ENCODE data around the gene TP53INP2. TPM values are rescaled to one million over a fixed set of nuclear protein-coding genes. Genes with fewer than 3 reads are reported as not detected.
"Not testable (repeated sequence)": the region's sequence is repeated elsewhere in the genome, so short reads cannot be mapped to it uniquely, and the experiment has no call there.

Gene TP53INP2
- total RNA-seq, 1 donor from 2014 or later, result 14.5 TPM

DNA sequence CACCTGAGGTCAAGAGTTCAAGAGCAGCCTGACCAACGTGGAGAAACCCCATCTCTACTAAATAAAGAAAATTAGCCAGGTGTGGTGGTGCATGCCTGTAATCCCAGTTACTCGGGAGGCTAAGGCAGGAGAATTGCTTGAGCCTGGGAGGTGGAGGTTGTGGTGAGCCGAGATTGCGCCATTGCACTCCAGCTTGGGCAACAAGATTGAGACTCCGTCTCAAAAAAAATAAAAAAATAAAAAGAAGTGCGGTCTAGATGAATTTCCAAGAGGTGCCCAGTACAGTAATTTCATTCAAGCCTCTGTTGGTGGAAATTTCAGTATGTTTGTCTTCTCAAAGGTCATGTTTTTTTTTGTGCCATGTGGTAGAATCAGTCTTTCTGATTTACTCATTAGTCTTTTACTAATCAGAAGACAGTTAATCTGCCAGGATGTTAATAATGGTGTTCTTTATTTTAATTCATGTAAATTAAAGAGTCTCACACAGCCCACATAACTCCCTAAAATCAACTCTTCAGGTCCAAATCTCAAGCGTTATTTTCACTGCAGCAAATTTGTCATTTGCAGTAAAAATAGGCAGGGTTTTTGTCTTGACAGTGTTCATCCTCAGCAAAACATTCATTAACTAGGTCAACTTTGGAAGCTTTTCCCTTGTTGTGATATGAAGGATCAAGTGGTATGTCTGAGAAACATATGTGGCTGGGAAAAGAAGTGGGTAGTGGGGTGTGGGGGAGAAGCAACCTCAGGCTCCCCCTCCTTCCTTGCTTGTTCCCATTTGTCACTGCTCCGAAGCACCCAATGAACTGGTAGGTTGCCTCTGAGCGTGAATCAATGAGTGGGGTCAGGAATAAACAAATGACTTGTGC is 13.3 kb downstream of the TP53INP2 start:
- H3K4me3 ChIP-seq, result no peak overlapping the region
- H3K36me3 ChIP-seq, result peaks cover 4 to 23% of the 10 kb centered on the region in 2 donors
- H3K27ac ChIP-seq, result no peak overlapping the region
- intact Hi-C loops (cut with DNase I), result no loop called here
- TF ChIP-seq CTCF (IDR thresholded peaks at IDR 0.05) (no peak), POLR2A (IDR thresholded peaks at IDR 0.05) (no peak), POLR2AphosphoS5 (IDR thresholded peaks at IDR 0.05; ENCODE audit: insufficient read depth in 1 of 2, low read depth in 1 of 2) (no peak)
- no peak for DNase-seq (ENCODE audit: extremely low spot score in 2 of 2)
- no peaks in the 10 kb centered on the region for H3K4me1 ChIP-seq
- H3K27me3 ChIP-seq, result no peaks in the 10 kb centered on the region
- no peaks in the 10 kb centered on the region for H3K9me3 ChIP-seq

GRCh38 chr20:34719242-34720017 is 15.3 kb downstream of the TP53INP2 start:
- DNase-seq (ENCODE audit: extremely low spot score in 2 of 2); H3K27ac ChIP-seq; intact Hi-C loops (cut with DNase I); H3K9me3 ChIP-seq; H3K27me3 ChIP-seq; H3K4me3 ChIP-seq; H3K4me1 ChIP-seq: not testable (repeated sequence)
- peaks cover 4 to 24% of the 10 kb centered on the region in 2 donors for H3K36me3 ChIP-seq

- intact Hi-C loops (cut with DNase I), result no loop called here
- Histone ChIP-seq H3K27me3 (no peaks in the 10 kb centered on the region), H3K36me3 (peaks cover 2 to 28% of the 10 kb centered on the region in 2 donors), H3K4me3 (no peak overlapping the region), H3K4me1 (no peaks in the 10 kb centered on the region), H3K9me3 (no peaks in the 10 kb centered on the region), H3K27ac (no peak overlapping the region)
- DNase-seq (ENCODE audit: extremely low spot score in 2 of 2), result no peak
- TF ChIP-seq POLR2A (IDR thresholded peaks at IDR 0.05), result no peak
- no peak for TF ChIP-seq POLR2AphosphoS5 (IDR thresholded peaks at IDR 0.05; ENCODE audit: insufficient read depth in 1 of 2, low read depth in 1 of 2)
- no peak for TF ChIP-seq CTCF (IDR thresholded peaks at IDR 0.05)
Measured at GRCh38 chr20:34720266-34720665, 16.1 kb downstream of the TP53INP2 start.

- DNase-seq (ENCODE audit: extremely low spot score in 2 of 2); H3K27ac ChIP-seq; H3K4me1 ChIP-seq; H3K9me3 ChIP-seq; H3K27me3 ChIP-seq; H3K4me3 ChIP-seq; intact Hi-C loops (cut with DNase I): not testable (repeated sequence)
- H3K36me3 ChIP-seq, result peaks cover 0 to 38% of the 10 kb centered on the region in 2 donors
Measured at GRCh38 chr20:34722560-34722959, 18.4 kb downstream of the TP53INP2 start.

GRCh38 chr20:34724172-34724571 is 20.0 kb downstream of the TP53INP2 start:
- DNase-seq (ENCODE audit: extremely low spot score in 2 of 2), result no peak
- peaks cover 0 to 34% of the 10 kb centered on the region in 2 donors for H3K36me3 ChIP-seq
- H3K4me1 ChIP-seq, result no peaks in the 10 kb centered on the region
- TF ChIP-seq POLR2A (IDR thresholded peaks at IDR 0.05), result no peak
- no peak for TF ChIP-seq POLR2AphosphoS5 (IDR thresholded peaks at IDR 0.05; ENCODE audit: insufficient read depth in 1 of 2, low read depth in 1 of 2)
- no peak for TF ChIP-seq CTCF (IDR thresholded peaks at IDR 0.05)
- no peaks in the 10 kb centered on the region for H3K27me3 ChIP-seq
- H3K27ac ChIP-seq, result no peak overlapping the region
- H3K4me3 ChIP-seq, result no peak overlapping the region
- H3K9me3 ChIP-seq, result no peaks in the 10 kb centered on the region
- intact Hi-C loops (cut with DNase I), result no loop called here

- Histone ChIP-seq H3K27me3 (no peaks in the 10 kb centered on the region), H3K36me3 (peaks cover 0 to 49% of the 10 kb centered on the region in 2 donors), H3K27ac (no peak overlapping the region), H3K4me3 (no peak overlapping the region), H3K9me3 (no peaks in the 10 kb centered on the region), H3K4me1 (no peaks in the 10 kb centered on the region)
- no peak for TF ChIP-seq POLR2AphosphoS5 (IDR thresholded peaks at IDR 0.05; ENCODE audit: insufficient read depth in 1 of 2, low read depth in 1 of 2)
- TF ChIP-seq POLR2A (IDR thresholded peaks at IDR 0.05), result no peak
- TF ChIP-seq CTCF (IDR thresholded peaks at IDR 0.05), result no peak
- no peak for DNase-seq (ENCODE audit: extremely low spot score in 2 of 2)
- intact Hi-C loops (cut with DNase I), result no loop called here
Measured at GRCh38 chr20:34729416-34729815, 25.3 kb downstream of the TP53INP2 start.
